BJ (cell line): ENCODE measurements around the gene EPOP. TPM values are rescaled to one million over a fixed set of nuclear protein-coding genes. Genes with fewer than 3 reads are reported as not detected.

ENCODE experiments used
- CTCF ChIA-PET: fragments of 350-600 bp; formaldehyde crosslinking; extraction: SDS; loops from one replicate; lab custom pipeline; 2021; ENCODE audit warnings: antibody characterized with exemption, inconsistent platforms; lab: Yijun Ruan, JAX
- POLR2A ChIA-PET: fragments of 300-600 bp; sonication (Branson Sonifier 250); formaldehyde crosslinking; extraction: SDS; loops from one replicate; lab custom pipeline; 2021; ENCODE audit warnings: antibody characterized with exemption; lab: Charles Lee
- DNase-seq: peaks from one replicate; pipeline ENCODE4 v3.0.0-alpha.2; 2011; ENCODE audit warnings: low read depth
- H3K27me3 ChIP-seq: 2 replicates; pipeline ENCODE4 v1.6.0; 2011; ENCODE audit warnings: low read length; ENCODE audit not compliant: control insufficient read depth, insufficient read depth
- H3K36me3 ChIP-seq: 2 replicates; pipeline ENCODE4 v1.5.1; 2011; ENCODE audit warnings: low read length; ENCODE audit not compliant: control insufficient read depth, insufficient read depth
- H3K4me3 ChIP-seq: 2 replicates; pipeline ENCODE4 v1.5.1; 2011; ENCODE audit warnings: low read depth, mild to moderate bottlenecking, control low read depth, low read length
- CTCF ChIP-seq: IDR thresholded peaks from 2 replicates; pipeline ENCODE4 v1.5.1; 2011; ENCODE audit warnings: low read depth, mild to moderate bottlenecking, control low read depth, inconsistent platforms, low read length, moderate library complexity; ENCODE audit not compliant: insufficient read depth
- polyA minus RNA-seq: library from RNA; depleted of rRNA, polyadenylated mRNA; stranded (reverse); fragments of >200 nt; gene quantifications from 2 replicates; pipeline ENCODE4 v1.2.3, GENCODE V29; 2011; rRNA and poly(A)+ RNA removed
- polyA plus RNA-seq: library from polyadenylated mRNA; depleted of rRNA; stranded (reverse); fragments of >200 nt; gene quantifications from 2 replicates; pipeline ENCODE4 v1.2.3, GENCODE V29; 2011; rRNA removed

The EPOP gene
- 0.52 and 0.55 TPM in 2 replicates for polyA plus RNA-seq
- polyA minus RNA-seq: 0.43 and 0.51 TPM in 2 replicates

- no peak for DNase-seq
- no peak for TF ChIP-seq CTCF
- H3K27me3 ChIP-seq: peaks cover 25% of the 10 kb centered on the region
- no peaks in the 10 kb centered on the region for H3K36me3 ChIP-seq
- H3K4me3 ChIP-seq: peak within 1 kb of the TSS; percentile 50
- POLR2A ChIA-PET: no interaction called here
- CTCF ChIA-PET: interaction anchor here (1.2 to 8.4 kb wide), 5 partner anchors 12 to 326 kb away, joined by 3 to 87 read pairs (median 14); partner anchors contain the start of gene CISD3
Observed at GRCh38 chr17:38674749-38675615, at the start of gene EPOP. Gene EPOP (minus strand): TSS chr17:38674957. CDS start chr17:38674495, 462 bp downstream.

- H3K36me3 ChIP-seq: peaks cover 28% of the 10 kb centered on the region
- CTCF ChIA-PET: interaction anchor here (0.7 to 1.9 kb wide), 2 partner anchors 13 to 35 kb away, joined by 3 to 8 read pairs; no protein-coding TSS in a partner anchor
Observed at GRCh38 chr17:38721802-38722201, 47.0 kb upstream of the EPOP start.

GRCh38 chr17:38720941-38721340, 46.2 kb upstream of the EPOP start:
- POLR2A ChIA-PET: no interaction called here
- no peak for TF ChIP-seq CTCF
- Histone ChIP-seq H3K4me3 (no peak overlapping the region), H3K27me3 (no peaks in the 10 kb centered on the region), H3K36me3 (peaks cover 35% of the 10 kb centered on the region)
- no peak for DNase-seq
- CTCF ChIA-PET: no interaction called here

More at GRCh38 chr17:38721802-38722201, 47.0 kb upstream of the EPOP start:
- POLR2A ChIA-PET: no interaction called here
- TF ChIP-seq CTCF: no peak
- DNase-seq: no peak
- Histone ChIP-seq H3K27me3 (no peaks in the 10 kb centered on the region), H3K4me3 (no peak overlapping the region)

- POLR2A ChIA-PET: no interaction called here
Observed at GRCh38 chr17:38719943-38720641, 45.3 kb upstream of the EPOP start.

More at GRCh38 chr17:38719943-38720641, 45.3 kb upstream of the EPOP start:
- CTCF ChIA-PET: interaction anchor here (5.3 kb wide), 1 partner anchor 8 kb away, joined by 22 read pairs; no protein-coding TSS in a partner anchor
- Histone ChIP-seq H3K36me3 (peaks cover 40% of the 10 kb centered on the region), H3K4me3 (no peak overlapping the region), H3K27me3 (no peaks in the 10 kb centered on the region)
- DNase-seq: no peak
- TF ChIP-seq CTCF: no peak
